Activated CD4-positive, alpha-beta T cell treated with anti-CD3 and anti-CD28 coated beads, Interleukin-2, amount 10 ng/mL, durations not matched to agents 7 days and 5 days (primary cell): ENCODE results near the gene FUT7. TPM values are rescaled to one million over a fixed set of nuclear protein-coding genes. Genes with fewer than 3 reads are reported as not detected.

Source experiments
- CTCF ChIA-PET: fragments of 350-600 bp; sonication (Branson Sonifier 250); formaldehyde crosslinking; loops from one replicate; lab custom pipeline; 2021; ENCODE audit warnings: antibody characterized with exemption; lab: Charles Lee
- POLR2A ChIA-PET: fragments of 350-600 bp; sonication (Branson Sonifier 250); formaldehyde crosslinking; loops from one replicate; lab custom pipeline; 2021; ENCODE audit warnings: antibody characterized with exemption; lab: Charles Lee
- DNase-seq: peaks from one replicate; pipeline ENCODE4 v3.0.0-alpha.2; 2020
- H3K27ac Mint-ChIP-seq: one replicate; pipeline ENCODE4 v1.8.0; 2021; ENCODE audit warnings: mild to moderate bottlenecking, moderate library complexity, mixed read lengths
- H3K27me3 Mint-ChIP-seq: one replicate; pipeline ENCODE4 v1.8.0; 2021; ENCODE audit warnings: mixed read lengths
- H3K36me3 Mint-ChIP-seq: one replicate; pipeline ENCODE4 v1.8.0; 2021; ENCODE audit warnings: low read depth, mixed read lengths
- H3K4me1 Mint-ChIP-seq: one replicate; pipeline ENCODE4 v1.8.0; 2021; ENCODE audit warnings: mixed read lengths
- H3K4me3 Mint-ChIP-seq: one replicate; pipeline ENCODE4 v1.8.0; 2021; ENCODE audit warnings: mild to moderate bottlenecking, moderate library complexity, mixed read lengths
- H3K9me3 Mint-ChIP-seq: one replicate; pipeline ENCODE4 v1.8.0; 2021; ENCODE audit warnings: mixed read lengths
- total RNA-seq, 2 experiments: library from RNA; stranded (reverse); gene quantifications; one replicate each; pipeline ENCODE4 v1.2.3, GENCODE V29; 2021

The FUT7 gene
- total RNA-seq, 2 experiments from 2014 or later: 8.9 to 10.3 TPM

DNA sequence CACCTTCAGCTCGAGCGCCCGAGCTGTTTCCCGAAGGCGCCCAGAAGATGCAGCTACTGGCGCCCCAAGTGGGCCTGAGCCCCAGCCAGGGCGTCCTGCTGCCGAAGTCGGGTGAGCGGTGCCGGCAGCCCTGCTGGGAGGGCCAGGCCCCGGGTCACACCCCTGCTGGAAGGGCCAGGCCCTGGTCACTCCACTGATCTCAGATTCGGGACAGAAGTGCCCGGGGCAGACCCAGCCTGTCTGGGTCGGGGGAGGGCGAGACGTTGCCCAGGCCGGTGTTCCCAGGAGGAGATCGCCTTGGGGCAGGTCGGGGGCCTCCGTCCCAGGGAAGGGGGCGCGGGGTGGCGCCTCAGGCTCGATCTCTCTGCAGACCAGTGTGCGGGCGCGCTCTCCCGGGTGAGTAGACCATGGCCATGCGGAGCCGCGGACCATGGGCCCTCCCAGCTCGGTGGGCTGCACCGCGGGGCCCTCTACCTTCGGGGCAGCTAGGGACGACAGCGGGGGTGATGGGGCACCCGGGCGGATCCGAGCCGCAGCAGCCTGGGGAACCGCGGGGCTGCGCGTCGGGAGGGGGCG lies 46.8 kb downstream of the FUT7 start:
- no peaks in the 10 kb centered on the region for H3K9me3 Mint-ChIP-seq
- ChIA-PET POLR2A (no interaction called here), CTCF (interaction anchor here (1.5 to 1.9 kb wide), 2 partner anchors 9 to 50 kb away, joined by 6 read pairs; no protein-coding TSS in a partner anchor)
- H3K27ac Mint-ChIP-seq: no peak overlapping the region
- peaks cover 32% of the 10 kb centered on the region for H3K27me3 Mint-ChIP-seq
- no peaks in the 10 kb centered on the region for H3K36me3 Mint-ChIP-seq
- DNase-seq: no peak
- H3K4me1 Mint-ChIP-seq: peaks cover 2% of the 10 kb centered on the region
- no peak overlapping the region for H3K4me3 Mint-ChIP-seq

DNA sequence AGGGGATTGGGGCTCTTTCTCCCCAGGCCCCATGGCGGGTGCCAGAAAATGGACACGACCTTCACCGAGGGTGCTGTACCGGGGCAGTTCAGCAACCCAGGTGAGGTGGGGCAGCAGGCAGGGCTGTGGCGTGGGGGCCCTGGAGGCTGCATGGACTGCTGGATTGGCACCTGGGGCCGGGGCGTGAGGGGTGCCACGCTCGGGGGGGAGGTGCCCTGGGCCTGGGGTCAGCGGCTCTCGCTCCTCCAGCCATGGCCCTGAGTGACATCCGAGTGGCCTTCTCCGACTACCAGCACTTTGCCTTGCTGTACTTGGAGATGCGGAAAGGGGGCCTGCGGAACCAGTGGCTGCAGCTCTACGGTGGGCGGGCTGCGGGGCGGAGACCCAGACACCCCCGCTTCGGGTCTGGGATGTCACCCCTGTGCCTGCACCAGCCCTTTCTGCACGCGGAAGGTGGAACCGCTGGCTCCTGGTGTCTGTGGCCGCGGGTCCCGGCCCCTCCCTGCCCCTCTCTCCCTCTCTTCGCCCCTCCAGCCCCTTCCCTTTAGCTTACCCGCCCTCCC lies 47.3 kb downstream of the FUT7 start:
- H3K4me1 Mint-ChIP-seq: peaks cover 2% of the 10 kb centered on the region
- H3K4me3 Mint-ChIP-seq: no peak overlapping the region
- no peak for DNase-seq
- H3K36me3 Mint-ChIP-seq: no peaks in the 10 kb centered on the region
- ChIA-PET POLR2A (no interaction called here), CTCF (interaction anchor here (1.5 to 1.9 kb wide), 2 partner anchors 9 to 51 kb away, joined by 6 read pairs; no protein-coding TSS in a partner anchor)
- peaks cover 31% of the 10 kb centered on the region for H3K27me3 Mint-ChIP-seq
- H3K27ac Mint-ChIP-seq: no peak overlapping the region
- H3K9me3 Mint-ChIP-seq: no peaks in the 10 kb centered on the region

DNA sequence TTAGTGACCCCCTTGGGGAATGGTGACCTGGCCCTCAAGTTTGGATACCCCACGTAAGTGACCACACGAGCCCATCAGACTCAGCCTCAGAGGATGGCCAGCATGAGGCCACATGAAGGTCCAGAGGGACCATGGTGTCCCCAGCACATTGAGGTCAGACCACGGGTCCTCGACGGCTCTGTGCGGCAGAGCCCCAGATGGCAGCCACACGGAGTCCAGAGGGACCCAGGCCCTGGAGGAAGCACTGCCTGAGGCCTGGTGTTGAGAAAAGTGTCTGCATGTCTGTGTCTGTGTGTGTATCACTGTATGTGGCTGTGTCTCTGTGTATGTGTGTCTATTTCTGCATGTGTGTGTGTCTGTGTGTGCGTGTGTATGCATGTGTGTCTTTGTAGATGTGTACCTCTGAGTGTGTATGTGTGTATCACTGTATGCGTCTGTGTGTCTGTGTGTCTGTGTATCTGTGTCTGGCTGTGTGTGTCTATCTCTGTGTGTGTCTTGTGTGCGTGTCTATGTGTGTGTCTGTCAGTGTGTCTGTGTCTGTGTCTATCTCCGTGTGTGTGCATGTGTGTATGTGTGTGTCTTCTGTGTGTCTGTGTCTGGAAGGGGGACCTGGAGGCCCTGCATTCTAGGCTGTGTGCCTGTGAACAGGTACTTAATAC lies 48.1 kb downstream of the FUT7 start:
- Mint-ChIP-seq H3K36me3 (no peaks in the 10 kb centered on the region), H3K27ac (peak overlapping the region; percentile 0), H3K4me1 (peaks cover 2% of the 10 kb centered on the region), H3K27me3 (peaks cover 28% of the 10 kb centered on the region), H3K4me3 (no peak overlapping the region), H3K9me3 (no peaks in the 10 kb centered on the region)
- no peak for DNase-seq
- CTCF ChIA-PET: no interaction called here
- POLR2A ChIA-PET: no interaction called here

DNA sequence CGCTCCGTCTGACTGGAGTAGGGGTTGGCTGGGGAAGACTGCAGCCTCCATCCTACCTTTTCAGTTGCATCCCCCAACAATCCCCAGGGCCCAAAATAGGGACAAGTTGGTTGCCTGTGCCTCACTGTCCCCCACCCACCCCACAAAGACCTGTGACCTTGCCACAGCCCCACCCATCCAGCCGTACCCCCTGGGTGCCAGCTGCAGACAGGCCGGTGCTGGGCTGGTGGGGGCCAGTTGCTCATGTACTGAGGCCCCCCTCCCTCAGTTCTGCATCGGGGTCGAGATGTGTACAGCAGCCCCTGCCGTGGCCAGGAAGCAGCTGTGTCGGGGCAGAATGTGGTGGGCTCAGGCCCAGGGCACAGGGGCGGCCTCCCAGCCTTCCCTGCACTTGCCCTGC lies 48.7 kb downstream of the FUT7 start:
- Mint-ChIP-seq H3K4me1 (peaks cover 2% of the 10 kb centered on the region), H3K27me3 (peaks cover 27% of the 10 kb centered on the region), H3K4me3 (no peak overlapping the region), H3K9me3 (no peaks in the 10 kb centered on the region), H3K36me3 (no peaks in the 10 kb centered on the region), H3K27ac (no peak overlapping the region)
- ChIA-PET POLR2A (no interaction called here), CTCF (no interaction called here)
- no peak for DNase-seq

DNA sequence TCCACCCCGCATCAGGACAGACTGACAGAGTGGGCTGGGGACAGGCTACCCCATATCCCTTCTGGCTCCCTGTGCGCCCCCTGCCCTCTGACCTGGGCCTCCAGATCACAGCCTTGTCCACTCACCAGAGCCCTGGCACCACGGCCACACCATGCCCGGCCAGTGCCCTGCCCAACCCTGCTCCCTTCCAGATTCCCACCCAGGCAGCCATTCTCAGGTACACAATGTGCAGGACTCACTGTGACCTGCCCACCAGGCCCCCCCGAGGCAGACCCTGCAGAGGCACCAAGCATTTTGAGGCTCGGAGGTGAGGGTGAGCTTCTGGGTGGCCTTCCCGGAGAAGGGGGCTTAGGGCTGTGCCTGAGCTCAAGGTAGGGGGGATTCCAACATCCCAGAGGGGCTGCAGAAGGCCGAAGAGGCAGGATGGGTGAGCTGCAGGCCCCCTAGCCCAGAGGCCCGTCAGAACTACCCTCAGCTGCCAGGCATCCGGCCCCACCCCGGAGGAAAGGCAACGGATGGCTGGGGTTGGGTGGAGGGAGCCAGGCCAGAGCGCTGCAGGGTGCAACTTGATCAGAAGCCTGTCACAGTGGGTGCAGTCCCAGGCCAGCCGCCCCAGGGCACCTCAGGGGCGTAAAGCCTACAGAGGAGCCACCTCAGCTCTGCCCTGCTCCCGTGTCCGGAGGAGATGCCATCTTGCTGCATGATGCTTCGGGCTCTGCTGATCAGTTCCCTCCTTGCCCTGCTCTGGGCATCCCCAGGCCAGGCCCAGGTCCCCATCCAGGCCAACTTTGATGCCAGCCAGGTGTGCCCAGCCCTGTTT lies 49.4 kb downstream of the FUT7 start, which contains the start of gene LCNL1:
Gene LCNL1 (plus strand): TSS at position 762 of the 820 bp plus-strand sequence. CDS start 594 bp downstream, outside the sequence.
- Mint-ChIP-seq H3K9me3 (no peaks in the 10 kb centered on the region), H3K4me3 (no peak within 1 kb of the TSS), H3K27me3 (peaks cover 23% of the 10 kb centered on the region), H3K27ac (no peak within 1 kb of the TSS), H3K36me3 (no peaks in the 10 kb centered on the region), H3K4me1 (peaks cover 2% of the 10 kb centered on the region)
- POLR2A ChIA-PET: no interaction called here
- CTCF ChIA-PET: interaction anchor here (2.0 kb wide), 1 partner anchor 46 kb away, joined by 5 read pairs; the partner anchor contains the start of gene ABCA2
- no peak for DNase-seq

DNA sequence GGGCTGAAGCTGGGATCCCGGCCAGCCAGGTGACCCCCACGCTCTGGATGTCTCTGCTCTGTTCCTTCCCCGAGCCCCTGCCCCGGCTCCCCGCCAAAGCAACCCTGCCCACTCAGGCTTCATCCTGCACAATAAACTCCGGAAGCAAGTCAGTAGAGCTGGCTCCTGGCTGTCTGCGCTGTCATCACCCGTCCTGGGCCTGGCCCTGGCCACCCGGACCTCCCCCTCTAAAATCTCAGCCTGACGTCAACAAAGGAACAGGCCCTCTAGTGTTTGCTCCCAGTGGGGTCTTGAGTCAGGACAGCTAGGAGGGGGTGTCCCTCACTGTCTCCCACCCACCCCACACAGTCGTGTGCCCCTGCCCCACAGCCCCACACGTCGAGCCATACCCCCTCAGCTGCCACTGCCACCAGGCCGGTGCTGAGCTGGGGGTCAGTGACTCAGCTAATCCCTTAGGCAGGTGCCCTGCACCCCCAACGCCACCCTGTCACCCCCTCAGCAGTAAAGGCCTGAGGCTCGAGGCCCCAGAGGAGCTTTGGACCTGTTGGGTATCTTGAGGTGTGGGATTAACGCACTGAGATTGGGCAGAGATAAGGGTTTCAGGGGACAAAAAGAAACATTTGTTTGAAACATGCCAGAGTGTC lies 50.2 kb downstream of the FUT7 start:
- ChIA-PET POLR2A (no interaction called here), CTCF (interaction anchor here (2.0 kb wide), 1 partner anchor 47 kb away, joined by 5 read pairs; the partner anchor contains the start of gene ABCA2)
- no peak overlapping the region for H3K4me3 Mint-ChIP-seq
- peaks cover 21% of the 10 kb centered on the region for H3K27me3 Mint-ChIP-seq
- no peaks in the 10 kb centered on the region for H3K9me3 Mint-ChIP-seq
- no peak overlapping the region for H3K27ac Mint-ChIP-seq
- no peak for DNase-seq
- H3K4me1 Mint-ChIP-seq: peaks cover 3% of the 10 kb centered on the region
- no peaks in the 10 kb centered on the region for H3K36me3 Mint-ChIP-seq

DNA sequence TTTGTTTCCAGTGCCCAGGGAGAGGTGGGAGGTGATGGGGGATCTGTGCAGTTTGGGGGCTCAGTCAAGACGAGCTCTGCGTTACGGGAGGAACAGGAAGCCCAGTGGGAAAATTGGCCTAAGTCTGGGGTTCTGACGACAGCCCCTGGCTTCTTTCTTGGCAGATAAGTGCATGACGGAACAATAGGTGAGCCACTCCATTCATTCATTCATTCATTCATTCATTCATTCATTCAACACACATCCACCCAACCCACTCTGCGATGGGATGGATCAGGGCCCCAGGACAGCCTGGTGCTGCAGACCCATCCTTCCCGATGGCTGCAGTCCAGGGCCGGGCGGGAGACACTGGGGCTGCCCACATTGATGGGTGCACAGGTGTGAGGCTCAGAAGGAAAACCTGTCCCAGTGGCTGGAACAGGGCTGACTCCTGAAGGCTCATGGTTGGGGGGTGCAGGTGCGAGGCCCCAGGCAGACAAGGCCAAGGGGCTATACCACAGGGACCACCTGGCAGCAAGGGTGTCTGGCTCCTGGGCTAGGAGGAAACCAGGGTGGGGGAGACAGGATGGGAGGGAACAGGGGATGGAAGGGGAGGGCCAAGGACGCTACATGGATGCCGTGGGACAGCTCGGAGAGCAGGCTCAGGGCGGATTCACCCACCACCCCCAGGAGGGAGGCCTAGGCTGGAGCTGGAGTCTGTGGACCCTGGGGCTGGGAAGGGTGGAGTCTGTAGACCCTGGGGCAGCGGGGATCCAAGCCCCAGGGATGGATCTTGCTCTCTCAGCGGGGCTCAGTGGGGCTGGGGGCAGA lies 51.0 kb downstream of the FUT7 start:
- no peaks in the 10 kb centered on the region for H3K36me3 Mint-ChIP-seq
- H3K4me3 Mint-ChIP-seq: no peak overlapping the region
- CTCF ChIA-PET: interaction anchor here (2.0 kb wide), 1 partner anchor 48 kb away, joined by 5 read pairs; the partner anchor contains the start of gene ABCA2
- DNase-seq: no peak
- no peak overlapping the region for H3K27ac Mint-ChIP-seq
- peaks cover 17% of the 10 kb centered on the region for H3K27me3 Mint-ChIP-seq
- POLR2A ChIA-PET: no interaction called here
- no peaks in the 10 kb centered on the region for H3K9me3 Mint-ChIP-seq
- H3K4me1 Mint-ChIP-seq: peaks cover 5% of the 10 kb centered on the region

Other genes starting within 250 kb of the FUT7 start
- 10 to 100 TPM; 28.5 to 38.5 TPM for gene TMEM141, start 240.7 kb downstream of the FUT7 start, total RNA-seq
- 1 to 10 TPM in 1 of 2 experiments, under 1 TPM in 1; 0.97 to 1.1 TPM for gene CCDC183, start 235.8 kb downstream of the FUT7 start, total RNA-seq
- 100 to 1,000 TPM in 1 of 2 experiments, 10 to 100 TPM in 1; 95.5 to 109 TPM for gene RABL6, start 224.1 kb downstream of the FUT7 start, total RNA-seq
- 1 to 10 TPM; 4.0 to 4.1 TPM for gene AJM1, start 189.6 kb downstream of the FUT7 start, total RNA-seq
- 10 to 100 TPM; 90.1 to 99.4 TPM for gene PHPT1, start 182.7 kb downstream of the FUT7 start, total RNA-seq
- 10 to 100 TPM; 12.4 to 14.4 TPM for gene MAMDC4, start 179.7 kb downstream of the FUT7 start, total RNA-seq
- gene EDF1, start 165.8 kb downstream of the FUT7 start, total RNA-seq: 100 to 1,000 TPM; 290 to 291 TPM
- gene TRAF2, start 145.6 kb downstream of the FUT7 start, total RNA-seq: 10 to 100 TPM; 39.4 to 49.4 TPM
- gene FBXW5, start 87.3 kb downstream of the FUT7 start, total RNA-seq: 100 to 1,000 TPM; 116 to 123 TPM
- gene C8G, start 86.8 kb downstream of the FUT7 start, total RNA-seq: 1 to 10 TPM in 1 of 2 experiments, under 1 TPM in 1; 0.85 to 1.8 TPM
- gene LCN12, start 79.8 kb downstream of the FUT7 start, total RNA-seq: 1 to 10 TPM; 3.1 to 3.5 TPM
- 10 to 100 TPM; 22.1 to 24.0 TPM for gene PTGDS, start 54.6 kb downstream of the FUT7 start, total RNA-seq
- under 1 TPM; 0.48 to 0.67 TPM for gene LCNL1, start 49.1 kb downstream of the FUT7 start, total RNA-seq
- gene PAXX, start 39.7 kb downstream of the FUT7 start, total RNA-seq: 10 to 100 TPM; 80.2 to 98.4 TPM
- gene CLIC3, start 35.5 kb downstream of the FUT7 start, total RNA-seq: 1 to 10 TPM; 2.6 to 4.4 TPM
- 10 to 100 TPM; 67.7 to 70.3 TPM for gene ABCA2, start 3.9 kb downstream of the FUT7 start, total RNA-seq
- gene NPDC1, start 14.1 kb upstream of the FUT7 start, total RNA-seq: 10 to 100 TPM; 35.5 to 41.4 TPM
- gene ENTPD2, start 22.0 kb upstream of the FUT7 start, total RNA-seq: not detected
- 10 to 100 TPM; 33.8 to 40.6 TPM for gene SAPCD2, start 38.5 kb upstream of the FUT7 start, total RNA-seq
- gene UAP1L1, start 45.4 kb upstream of the FUT7 start, total RNA-seq: 10 to 100 TPM; 19.1 to 21.9 TPM
- gene MAN1B1, start 54.9 kb upstream of the FUT7 start, total RNA-seq: 10 to 100 TPM; 43.0 to 55.0 TPM
- 100 to 1,000 TPM; 206 to 259 TPM for gene DPP7, start 82.6 kb upstream of the FUT7 start, total RNA-seq
- gene GRIN1, start 107.1 kb upstream of the FUT7 start, total RNA-seq: under 1 TPM in 1 of 2 experiments, not detected in 1; 0.05 TPM
- gene LRRC26, start 138.0 kb upstream of the FUT7 start, total RNA-seq: not detected
- gene TMEM210, start 140.0 kb upstream of the FUT7 start, total RNA-seq: not detected
- gene ANAPC2, start 156.5 kb upstream of the FUT7 start, total RNA-seq: 10 to 100 TPM; 61.3 to 76.1 TPM
- gene SSNA1, start 156.6 kb upstream of the FUT7 start, total RNA-seq: 10 to 100 TPM; 74.8 to 81.3 TPM
- 1 to 10 TPM; 8.9 TPM for gene TPRN, start 168.7 kb upstream of the FUT7 start, total RNA-seq
- 10 to 100 TPM; 28.5 to 34.0 TPM for gene TMEM203, start 173.6 kb upstream of the FUT7 start, total RNA-seq
- 10 to 100 TPM; 38.4 to 44.2 TPM for gene NDOR1, start 173.6 kb upstream of the FUT7 start, total RNA-seq
- gene RNF208, start 190.2 kb upstream of the FUT7 start, total RNA-seq: 1 to 10 TPM; 2.1 to 2.7 TPM
- under 1 TPM; 0.35 to 0.72 TPM for gene CYSRT1, start 193.1 kb upstream of the FUT7 start, total RNA-seq
- under 1 TPM in 1 of 2 experiments, not detected in 1; 0.10 TPM for gene RNF224, start 195.4 kb upstream of the FUT7 start, total RNA-seq
- not detected for gene SLC34A3, start 198.8 kb upstream of the FUT7 start, total RNA-seq
- 100 to 1,000 TPM; 355 to 382 TPM for gene TUBB4B, start 209.2 kb upstream of the FUT7 start, total RNA-seq
- gene STPG3, start 219.2 kb upstream of the FUT7 start, total RNA-seq: not detected
- gene NELFB, start 223.2 kb upstream of the FUT7 start, total RNA-seq: 10 to 100 TPM; 54.1 to 66.6 TPM
- 1 to 10 TPM; 6.0 to 7.1 TPM for gene TOR4A, start 245.6 kb upstream of the FUT7 start, total RNA-seq